ENCODE data around the gene NEURL1.
A peak's percentile ranks its signal among the peaks of the same experiment; 100 is the strongest.
"Not testable (repeated sequence)": the region's sequence is repeated elsewhere in the genome, so short reads cannot be mapped to it uniquely, and the experiment has no call there.

NEURL1 gene

DNA sequence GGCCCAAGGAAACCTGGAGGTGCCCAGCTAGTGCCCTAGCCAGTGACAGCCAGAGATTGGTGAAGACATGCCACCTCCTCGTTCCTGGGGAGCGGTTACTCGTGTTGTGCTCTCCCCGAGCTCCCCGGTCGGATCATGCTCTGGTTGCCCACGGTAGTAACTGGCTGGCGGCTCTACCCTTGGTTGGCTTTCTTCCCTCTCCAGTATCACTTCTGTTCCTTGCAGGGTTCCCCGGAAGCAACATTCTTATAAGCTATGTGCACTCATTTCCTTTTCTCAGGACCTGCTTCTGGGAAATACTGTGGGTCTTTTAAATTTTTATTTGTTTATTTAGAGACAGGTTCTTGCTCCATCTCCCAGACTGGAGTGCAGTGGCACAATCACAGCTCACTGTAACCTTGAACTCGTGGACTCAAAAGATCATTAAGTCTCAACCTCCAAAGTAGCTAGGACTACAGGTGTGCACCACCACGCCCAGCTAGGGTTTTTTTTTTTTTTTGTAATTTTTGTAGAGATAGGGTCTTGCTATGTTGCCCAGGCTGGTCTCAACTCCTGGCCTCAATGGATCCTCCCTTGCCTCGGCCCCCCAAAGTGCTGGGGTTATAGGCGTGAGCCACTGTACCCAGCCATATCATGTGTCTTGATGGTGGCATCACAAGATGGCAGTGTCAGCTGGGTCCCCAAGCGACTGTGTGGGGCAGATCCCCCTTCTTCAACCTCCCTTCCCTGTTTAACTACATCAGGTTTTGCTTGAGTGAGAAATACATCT is 27.9 kb upstream of the NEURL1 start:
- no peak for DNase-seq

DNA sequence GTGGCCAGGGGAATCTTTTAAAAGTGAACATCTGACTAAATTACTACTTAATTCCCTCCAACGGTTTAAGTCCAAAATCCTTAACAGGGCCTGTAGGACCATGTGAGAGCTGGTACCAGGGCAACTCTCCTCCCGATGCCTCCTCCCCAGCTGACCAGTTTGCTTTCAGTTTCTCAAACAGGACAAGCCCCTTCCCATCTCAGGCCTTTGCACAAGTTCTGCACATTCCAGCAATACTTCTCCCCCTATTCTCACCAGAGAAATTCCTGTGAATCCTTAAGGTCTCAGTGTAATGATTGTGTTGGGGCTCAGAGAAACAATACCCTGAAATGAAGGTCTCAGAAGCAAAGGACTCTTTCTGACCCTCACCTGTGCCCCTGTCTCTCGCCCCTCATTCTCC is 26.8 kb upstream of the NEURL1 start:
- no peak for DNase-seq

DNA sequence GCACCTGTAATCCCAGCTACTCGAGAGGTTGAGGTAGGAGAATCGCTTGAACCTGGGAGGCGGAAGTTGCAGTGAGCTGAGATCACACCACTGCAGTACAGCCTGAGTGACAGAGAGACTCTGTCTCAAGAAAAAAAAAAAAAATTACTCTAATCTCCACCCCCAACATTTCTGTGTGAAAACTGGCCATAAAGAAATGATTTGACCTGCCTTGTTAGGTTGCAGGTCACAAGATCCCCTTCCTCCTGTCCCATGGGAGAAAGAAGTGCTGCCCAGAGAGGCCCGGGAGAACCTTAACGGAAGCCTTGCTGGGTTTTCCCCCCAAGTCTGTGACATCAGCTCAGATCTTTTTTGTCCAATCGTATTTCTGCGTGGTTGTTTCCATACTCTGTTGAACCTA is 26.1 kb upstream of the NEURL1 start:
- no peak for DNase-seq

DNA sequence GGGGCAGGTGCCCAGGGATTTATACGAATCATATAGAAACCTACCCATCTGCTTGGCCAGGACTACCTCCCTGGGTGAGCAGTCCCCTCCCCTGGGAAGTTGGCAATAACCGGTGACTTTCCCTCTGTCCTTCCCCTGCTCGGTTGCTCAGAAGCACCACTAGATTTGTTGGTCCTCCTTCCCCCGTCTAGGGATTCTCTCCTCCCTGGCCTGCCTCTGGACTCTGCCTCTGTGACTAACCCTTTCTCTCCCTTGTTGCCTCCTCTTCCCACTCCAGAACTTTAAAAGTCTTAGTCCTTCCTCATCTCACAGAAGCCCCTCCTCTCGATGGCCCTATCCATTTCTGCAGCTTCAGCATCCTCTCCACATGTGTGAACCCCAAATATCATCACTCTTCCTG is 24.3 kb upstream of the NEURL1 start:
- no peak for DNase-seq

DNA sequence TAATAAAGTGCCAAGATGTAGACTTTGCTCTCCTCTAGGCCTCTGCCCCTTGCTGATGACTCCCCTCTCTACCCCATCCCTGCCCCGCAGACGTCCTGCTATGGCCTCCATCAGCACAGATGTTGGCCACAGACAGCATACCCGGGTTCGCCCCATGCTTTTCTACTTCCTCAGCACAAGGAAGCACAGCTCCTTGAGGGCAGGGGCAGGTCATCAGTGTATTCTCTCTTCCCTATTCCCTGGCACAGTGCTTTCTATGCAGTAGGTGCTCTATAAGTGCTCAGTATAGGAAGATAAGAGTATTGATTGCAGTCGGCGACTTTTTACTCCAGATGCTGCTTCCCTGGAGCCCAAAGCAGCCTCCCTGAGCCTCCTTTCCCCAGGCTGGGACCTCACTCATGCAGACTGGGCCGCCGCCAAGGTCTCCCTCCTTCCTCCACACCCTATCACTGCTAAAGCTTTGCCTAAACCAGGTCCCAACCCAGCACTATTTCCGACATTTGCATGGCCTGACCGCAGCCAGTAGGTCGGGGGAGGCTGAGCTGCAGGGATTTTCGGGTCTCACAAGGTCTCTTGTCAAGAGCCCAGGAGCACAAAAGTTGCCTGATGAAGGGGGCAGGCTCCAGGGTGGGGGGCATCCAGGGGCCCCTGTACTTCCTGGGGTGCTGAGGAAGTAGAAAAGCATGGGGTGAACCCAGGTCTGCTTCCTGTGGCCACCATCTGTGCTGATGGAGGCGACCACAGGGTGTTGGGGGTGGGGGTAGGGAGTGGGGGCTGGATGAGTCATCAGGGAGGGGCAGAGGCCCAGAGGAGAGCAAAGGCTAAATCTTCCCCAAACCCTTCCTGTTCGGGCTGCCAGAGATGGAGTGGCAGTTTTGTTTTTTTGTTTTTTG is 22.5 kb upstream of the NEURL1 start:
- DNase-seq, result no peak

DNA sequence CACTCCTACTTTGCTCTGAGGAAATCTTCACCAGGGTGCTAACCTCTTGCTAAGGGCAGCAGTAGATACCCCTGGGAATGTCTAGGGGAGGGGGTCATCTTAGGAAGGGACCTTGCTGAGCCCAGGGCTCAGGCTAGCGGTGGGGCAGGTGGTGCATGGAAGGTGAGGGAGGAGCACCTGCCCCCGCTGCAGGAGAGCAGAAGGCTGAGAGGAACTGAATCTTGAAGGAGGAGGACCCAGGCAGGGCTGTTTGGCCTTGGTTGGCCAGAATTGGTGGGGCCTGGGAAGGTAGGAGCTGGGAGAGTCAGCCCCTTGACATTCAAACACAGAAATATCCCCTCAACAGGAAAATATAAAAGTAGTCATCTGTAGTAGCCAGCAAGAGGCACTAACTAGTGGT is 21.5 kb upstream of the NEURL1 start:
- no peak for DNase-seq

DNA sequence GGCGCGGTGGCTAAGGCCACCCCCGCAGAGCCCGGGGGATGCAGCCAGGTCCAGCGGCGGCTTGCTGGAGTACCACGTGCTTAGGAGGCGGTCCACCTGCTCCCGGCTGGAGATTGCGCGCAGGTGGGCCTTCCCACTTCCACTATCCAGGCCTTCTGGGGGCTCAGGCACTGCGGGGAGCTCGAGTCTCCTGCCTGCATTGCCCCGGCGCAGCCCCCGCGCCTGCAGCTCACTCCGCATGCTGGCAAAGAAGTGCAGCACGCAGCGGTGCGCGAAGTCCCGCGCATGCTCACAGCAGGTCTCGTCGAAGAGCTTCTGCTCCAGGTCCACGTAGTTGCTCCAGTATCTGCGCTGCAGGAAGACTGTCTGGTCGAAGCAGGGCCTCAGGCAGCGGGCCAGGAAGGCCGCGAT is 20.2 kb upstream of the NEURL1 start:
- no peak for DNase-seq

DNA sequence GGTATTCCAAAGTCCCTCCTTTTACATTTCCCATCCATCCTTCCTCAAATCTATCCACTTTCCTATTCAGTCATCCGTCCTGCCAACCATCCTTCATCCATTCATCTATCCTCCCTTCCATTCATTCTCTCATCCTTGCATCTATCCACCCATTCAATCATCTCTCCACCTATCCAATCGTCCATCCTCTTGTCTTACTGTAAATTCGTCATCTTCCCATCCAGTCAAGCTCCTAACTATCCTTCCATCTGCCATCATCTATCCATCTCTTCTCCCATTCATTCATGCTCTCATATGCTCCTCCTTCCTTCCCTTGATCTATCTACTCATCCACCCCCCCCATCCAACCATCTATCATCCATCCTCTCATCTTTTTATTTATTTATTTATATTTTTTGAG is 19.4 kb upstream of the NEURL1 start:
- DNase-seq, result no peak

DNA sequence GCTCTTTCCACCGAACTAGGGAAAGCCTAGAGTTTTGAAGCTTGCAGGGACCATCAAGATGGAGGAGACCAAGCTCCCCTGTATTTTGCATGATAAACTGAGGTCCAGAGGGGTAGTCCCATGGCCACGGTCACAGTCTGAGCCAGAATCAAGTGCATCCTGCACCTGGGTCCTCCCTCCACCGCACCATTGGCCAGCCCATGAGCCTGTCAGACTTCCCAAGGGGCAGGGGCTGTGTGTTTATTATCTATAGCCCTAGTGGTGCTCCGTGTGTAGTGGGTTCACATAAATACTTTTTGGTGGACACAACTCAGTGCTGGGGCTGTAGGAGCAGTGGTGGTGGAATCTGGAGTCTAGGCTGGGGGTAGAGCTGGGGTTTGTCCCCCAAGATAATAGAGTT is 18.1 kb upstream of the NEURL1 start:
- no peak for DNase-seq

DNA sequence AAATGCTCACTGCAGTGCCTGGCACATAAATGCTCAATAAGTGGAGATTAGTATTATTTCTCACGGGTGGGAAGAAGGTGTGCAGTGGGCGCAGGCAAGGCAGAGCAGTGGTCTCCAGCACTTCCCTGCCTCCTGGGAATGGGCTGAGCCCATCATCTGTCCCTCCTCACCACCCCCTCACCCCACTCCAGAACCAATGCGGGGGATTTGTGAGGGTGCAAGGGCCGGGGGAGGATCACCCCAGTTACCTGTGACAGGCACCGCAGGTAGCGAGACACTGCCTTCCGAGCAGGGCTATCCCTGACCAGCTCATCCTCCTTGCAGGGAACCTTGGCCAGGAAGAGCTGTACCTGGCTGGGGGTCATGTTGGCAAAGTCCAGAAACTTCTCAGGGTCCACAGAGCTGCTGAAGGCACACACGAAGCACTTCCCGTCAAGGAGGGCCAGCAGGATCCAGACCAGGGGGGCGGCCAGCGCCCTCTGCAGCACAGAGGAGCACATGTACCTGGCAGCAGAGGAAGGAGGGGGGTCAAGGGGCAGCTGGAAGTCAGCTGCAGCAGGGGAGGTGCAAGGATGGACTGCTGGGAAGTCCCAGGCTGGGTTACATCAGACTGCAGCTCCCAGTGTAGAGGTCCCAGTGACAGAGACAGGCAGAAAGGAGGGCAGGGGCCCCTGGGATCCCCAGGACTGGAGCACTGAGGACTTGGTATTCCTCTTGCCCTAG is 17.3 kb upstream of the NEURL1 start:
- DNase-seq, result peak; percentile 75

DNA sequence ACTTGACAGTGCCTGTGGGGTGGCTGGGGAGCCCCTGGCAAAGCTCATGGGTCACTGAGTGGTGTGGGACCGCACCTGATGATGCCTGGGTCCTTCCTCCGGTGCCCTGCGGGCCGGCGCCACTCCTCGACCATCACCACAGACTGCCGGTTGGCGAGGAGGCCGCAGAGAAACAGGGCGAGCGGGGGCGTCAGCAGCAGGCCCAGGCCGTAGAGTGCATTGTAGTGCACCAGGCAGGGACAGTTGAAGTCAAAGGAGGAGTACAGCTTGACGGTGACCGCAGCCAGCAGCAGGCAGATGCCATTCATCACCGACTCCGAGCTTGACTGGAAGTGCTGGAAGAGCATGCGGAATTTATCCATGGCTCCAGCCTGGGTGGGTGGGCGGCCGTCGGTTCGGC is 14.8 kb upstream of the NEURL1 start:
- no peak for DNase-seq

DNA sequence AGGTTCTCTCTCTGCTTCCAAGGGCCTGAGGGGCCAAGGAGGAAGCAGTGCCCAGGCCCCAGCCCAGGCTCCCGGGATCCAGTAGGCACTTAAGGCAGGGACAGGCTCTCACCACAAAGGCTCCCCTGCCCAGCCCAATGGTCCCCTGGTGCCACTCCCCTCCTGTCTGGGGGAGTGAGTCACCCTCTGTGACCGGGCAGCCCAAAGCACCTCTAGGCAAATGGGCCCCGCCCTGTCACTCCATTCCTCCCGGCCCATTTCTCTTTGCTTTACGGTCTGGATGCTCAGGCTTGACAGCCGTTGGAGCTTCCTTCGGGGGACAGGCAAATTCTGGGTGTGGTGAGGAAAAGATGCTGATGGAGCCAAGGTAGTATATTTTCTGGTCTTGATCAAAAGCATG is 14.4 kb upstream of the NEURL1 start, which contains the start of gene CALHM3:
Gene CALHM3, minus strand, starts transcription at position 106 of the 400 bp plus-strand sequence. CDS start 208 bp downstream, outside the sequence.
- DNase-seq, result no peak

DNA sequence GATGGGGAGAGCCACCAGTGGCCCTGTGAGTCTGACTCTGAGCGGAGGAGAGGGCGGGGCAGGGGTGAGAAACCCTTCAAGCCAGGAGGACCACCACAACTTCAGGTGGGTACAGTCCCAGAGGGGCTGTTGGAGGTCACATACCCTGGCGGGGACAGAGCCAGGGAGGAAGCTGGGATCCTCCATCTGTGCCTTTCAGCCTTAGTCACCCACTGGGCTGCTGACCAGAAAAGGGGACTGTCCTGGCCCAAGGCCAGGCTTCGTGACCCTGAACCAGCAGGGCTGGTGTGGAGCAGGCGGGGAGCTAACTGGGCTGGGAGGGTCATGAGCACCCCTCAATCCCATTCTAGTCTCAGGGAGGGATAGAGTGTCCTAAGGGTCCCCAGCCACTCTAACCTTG is 13.0 kb upstream of the NEURL1 start:
- DNase-seq, result no peak

DNA sequence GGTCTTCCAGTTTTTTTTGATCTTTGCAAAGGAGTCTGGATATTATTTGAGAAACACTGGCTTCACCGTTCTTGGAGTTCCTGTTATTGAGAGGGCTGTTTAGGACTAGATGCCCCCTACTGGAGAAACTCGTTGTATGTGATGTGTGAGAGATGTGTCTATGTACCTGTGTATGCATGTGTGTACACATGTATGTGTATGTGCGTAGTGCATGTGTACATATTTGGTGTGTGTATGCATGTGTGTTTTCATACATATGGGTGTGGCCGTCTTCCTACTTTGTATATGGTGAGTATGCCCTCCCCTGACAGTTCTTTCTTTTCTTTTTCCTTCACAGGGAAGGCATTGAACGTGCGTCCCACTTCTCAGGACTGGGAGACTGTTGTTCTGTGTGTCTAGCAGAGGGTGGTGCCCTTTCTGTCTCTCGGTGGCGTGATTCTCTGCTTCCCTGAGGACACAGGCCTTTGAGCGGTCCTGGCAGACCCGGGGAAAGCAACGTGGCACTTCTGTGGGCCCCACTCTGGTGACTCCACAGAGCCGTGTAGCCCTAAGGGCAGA is 11.5 kb upstream of the NEURL1 start:
- DNase-seq, result peak; percentile 88

DNA sequence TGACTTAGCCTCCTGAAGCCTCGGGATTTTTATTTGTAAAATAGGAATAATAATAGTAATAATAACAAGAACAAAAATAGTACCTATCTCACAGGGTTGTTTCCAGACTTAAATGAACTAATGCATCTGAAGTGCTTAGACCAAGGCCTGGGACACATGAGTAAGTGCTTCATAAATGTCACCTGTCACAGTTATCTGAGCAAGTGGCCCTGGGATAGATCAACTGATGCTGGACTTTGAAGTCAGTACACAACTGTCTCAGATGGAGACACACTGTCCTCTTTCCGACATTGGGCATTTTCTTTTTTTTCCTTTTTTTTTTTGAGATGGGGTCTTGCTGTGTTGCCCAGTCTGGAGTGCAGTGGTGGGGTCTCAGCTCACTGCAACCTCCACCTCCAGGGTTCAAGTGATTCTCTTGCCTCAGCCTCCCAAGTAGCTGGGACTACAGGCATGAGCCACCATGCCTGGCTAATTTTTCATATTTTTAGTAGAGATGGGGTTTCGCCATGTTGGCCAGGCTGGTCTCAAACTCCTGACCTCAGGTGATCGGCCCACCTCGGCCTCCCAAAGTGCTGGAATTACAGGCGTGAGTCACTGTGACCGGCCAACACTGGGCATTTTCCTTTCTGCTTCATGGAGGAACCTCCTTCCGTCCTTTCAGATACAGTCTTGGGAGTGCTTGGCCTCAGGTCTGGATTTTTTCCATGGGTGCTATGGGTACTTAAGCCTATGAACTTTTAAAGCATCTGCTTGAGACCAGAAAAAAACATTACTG is 6.7 kb upstream of the NEURL1 start:
- not testable (repeated sequence) for DNase-seq

DNA sequence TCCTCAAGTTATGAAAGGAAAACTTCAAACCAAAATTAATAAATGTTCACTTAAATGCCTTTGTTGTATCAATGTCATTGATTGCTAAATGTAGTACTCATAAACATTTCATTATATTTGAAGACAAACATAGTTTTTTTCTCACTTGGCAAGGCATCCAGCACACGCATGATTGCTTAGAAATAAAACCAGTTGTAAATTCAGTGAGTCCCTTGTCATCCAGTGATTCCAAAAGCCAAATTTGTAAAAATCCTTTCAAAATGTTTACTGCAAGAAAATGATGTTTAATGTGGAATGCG is 6.1 kb upstream of the NEURL1 start:
- no peak for DNase-seq

DNA sequence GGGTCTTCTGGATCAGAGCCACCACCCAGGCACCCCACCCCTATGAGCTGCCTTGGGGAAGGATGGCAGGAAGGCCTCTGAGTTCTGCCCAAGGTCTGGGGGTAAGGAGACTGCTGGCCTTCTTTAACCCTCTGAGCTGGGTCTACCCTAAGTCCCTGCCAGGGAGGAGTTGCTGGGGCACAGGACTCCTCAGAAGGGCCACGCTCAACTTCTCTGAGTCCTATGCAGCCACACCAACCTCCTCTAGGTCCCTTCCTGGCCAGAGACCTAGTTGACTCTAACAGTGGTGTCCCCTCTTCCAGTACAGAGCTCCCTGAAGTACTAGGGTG is 2.6 kb upstream of the NEURL1 start:
- DNase-seq, result no peak

DNA sequence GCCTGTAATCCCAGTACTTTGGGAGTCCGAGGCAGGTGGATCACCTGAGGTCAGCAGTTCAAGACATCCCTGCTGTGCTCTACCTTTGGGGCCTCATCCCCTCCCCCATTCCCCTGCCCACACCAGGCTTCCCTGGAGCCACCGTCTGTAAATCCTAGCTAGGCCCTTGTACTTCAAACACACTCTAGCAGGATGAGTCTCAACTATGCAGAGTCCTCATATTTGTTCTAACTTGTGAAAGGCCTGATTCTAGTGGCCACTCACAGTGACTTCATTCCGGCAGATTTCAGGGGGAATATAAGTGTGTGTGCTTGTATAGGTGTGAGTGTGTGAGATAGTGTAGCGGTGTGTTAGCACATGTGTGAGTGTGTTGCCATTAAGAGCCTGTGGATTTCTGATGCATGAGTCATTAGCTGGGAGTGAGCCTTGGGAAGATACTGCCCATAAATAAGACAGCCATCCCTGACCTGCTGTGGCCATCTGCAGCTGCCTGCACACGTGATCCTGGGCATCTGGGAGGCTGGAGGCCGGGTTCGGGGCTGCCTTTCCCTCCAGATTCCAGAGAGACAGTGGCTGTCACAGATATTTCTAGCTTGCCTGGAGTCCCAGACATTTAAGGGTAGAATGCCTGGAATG is 1.7 kb upstream of the NEURL1 start:
- peak; percentile 90 for DNase-seq

DNA sequence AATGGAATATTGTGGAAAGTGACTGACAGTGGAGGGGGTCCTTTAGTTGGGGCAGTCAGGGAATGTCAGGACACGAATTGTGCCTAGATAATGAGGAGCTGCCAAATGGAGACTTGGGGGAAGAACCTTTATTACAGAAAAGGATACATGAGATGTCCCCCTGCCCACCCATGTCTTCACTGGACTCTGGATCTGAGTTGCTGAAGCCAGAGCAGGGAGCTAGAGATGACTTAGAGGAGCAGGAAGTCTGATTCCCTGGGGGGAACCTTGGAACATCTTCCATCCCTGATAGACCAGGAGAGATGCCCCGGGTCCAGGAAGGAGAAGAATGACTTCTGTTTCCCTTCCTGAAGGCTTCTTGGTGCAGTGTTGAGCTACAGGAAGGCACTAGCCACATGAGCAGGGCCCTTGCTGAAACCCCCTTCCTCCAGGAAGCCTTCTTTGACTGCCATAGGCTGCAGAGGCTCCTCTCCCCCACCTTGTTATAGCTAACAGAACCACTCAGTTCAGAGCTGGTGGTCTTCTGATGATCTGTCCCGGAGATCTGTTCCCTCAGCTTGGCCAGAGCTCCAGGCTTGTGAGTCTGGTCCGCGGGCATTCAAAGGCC is 747 bp upstream of the NEURL1 start:
- DNase-seq, result no peak

DNA sequence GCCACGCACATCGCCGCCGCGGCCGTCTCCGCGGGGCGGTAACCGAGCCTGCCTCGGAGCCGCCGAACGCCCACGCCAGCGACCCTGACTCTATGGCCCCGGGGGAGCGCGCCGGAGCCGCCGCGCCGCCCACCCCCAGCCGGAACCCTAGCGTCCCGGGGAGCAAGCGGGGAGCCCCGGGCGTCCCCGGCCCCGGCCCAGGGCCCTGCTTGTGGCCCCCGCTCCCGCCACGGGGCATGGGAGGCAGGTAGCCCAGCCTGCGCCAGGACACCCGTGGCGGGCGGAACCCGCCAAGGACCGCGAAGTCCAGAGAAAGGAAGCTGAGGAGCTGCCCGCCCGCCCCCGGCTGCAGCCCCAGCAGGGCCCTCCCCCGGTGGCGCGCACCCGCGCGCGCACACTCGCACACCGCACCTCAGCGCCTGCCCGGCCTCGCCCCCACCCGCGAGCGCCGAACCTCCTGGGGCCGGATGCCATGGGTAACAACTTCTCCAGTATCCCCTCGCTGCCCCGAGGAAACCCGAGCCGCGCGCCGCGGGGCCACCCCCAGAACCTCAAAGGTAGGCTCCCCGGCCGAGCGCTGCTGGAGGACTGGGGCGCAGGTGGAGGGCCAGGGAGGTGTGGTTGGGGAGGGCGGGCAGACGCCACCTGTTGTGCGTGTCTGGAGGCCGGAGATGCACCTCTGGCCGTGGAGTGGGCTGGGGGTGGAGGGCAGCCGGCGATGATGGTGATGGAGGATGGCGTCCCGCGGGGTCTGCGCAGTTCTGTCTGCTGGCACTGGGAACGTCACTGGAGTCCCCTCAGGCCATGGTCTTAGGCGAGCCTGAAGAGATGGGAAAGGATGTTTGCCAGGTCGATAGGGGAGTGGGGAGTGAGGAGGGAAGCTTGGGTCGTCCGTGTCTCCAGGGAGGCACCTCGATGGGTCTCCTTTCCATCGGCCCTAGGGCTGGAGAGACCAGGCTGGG is 692 bp downstream of the NEURL1 start:
- DNase-seq, result no peak

DNA sequence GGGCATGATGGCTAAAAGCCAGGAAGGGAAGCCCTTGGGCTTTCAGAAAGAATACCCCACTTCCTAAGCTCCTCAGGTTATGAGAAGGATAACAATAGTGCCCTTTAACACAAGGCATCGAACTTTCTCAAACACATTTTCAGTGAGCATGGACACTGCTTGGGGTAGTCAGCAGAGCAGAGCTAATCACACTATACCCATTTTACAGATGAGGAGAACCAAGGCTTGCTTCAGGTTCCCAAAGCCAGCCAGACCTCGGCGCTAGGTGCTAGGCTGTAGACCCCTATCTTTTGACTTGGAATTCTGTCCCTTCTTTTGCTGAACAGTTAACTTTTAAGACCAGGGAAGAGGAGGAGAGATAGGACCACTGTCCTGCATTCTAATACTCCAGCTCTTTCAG is 1.8 kb downstream of the NEURL1 start:
- DNase-seq, result no peak
